Body of pancreas (tissue), 4 donors: ENCODE measurements around the gene C11orf24. TPM values are rescaled to one million over a fixed set of nuclear protein-coding genes. Genes with fewer than 3 reads are reported as not detected.

Source experiments
- ATAC-seq: fragments of 150-250 bp; one replicate; pipeline ENCODE4 v1.9.1; 2016
- DNase-seq, 4 donors: peaks; one replicate each; pipeline ENCODE4 v3.0.0-alpha.2; 2019
- H3K27ac ChIP-seq, 4 donors: fragments of 200-600 bp; sonication (generic); 1 replicate in 3 of 4; 2 replicates in 1 of 4; pipeline versions ENCODE4 v1.5.1 to v1.6.1; 2016 to 2019; ENCODE audit warnings: mild to moderate bottlenecking in 1 of 4, mixed read lengths in 1 of 4, moderate library complexity in 1 of 4
- H3K27me3 ChIP-seq, 2 donors: fragments of 200-600 bp; sonication (generic); one replicate each; pipeline ENCODE4 v1.6.0; 2016; ENCODE audit warnings: mild to moderate bottlenecking in 1 of 2
- H3K36me3 ChIP-seq, 2 donors: fragments of 200-600 bp; sonication (generic); replicated peaks in 1 of 2; 2 replicates each; pipeline ENCODE4 v1.5.1; 2016; ENCODE audit warnings: low read depth in 2 of 2; ENCODE audit not compliant: insufficient read depth in 1 of 2
- H3K4me1 ChIP-seq: fragments of 200-600 bp; sonication (generic); one replicate; pipeline ENCODE4 v1.6.0; 2016
- H3K4me3 ChIP-seq, 2 donors: fragments of 200-600 bp; sonication (generic); 1 replicate in 1 of 2; 2 replicates in 1 of 2; pipeline ENCODE4 v1.5.1; 2016 to 2019
- H3K9me3 ChIP-seq, 3 donors: fragments of 200-600 bp; sonication (generic); 1 replicate in 2 of 3; 2 replicates in 1 of 3; pipeline ENCODE4 v1.5.1; 2016
- POLR2A ChIP-seq, 3 donors: fragments of 450-650 bp; IDR thresholded peaks; one replicate each; pipeline ENCODE4 v1.6.1; 2016; ENCODE audit warnings: antibody characterized with exemption in 3 of 3, mild to moderate bottlenecking in 2 of 3
- WGBS, 2 donors: methylation state at CpG; one replicate each; pipeline ENCODE4 v1.1.5; 2017; 5-methylcytosine and 5-hydroxymethylcytosine counted together
- intact Hi-C: fragments of 100-400 bp; cut with DNase I; formaldehyde crosslinking; loops from one replicate; pipeline ENCODE4 v1.15.1; 2023
- total RNA-seq, 2 donors: library from RNA; depleted of rRNA; stranded (reverse); fragments of >200 nt; gene quantifications; one replicate each; pipeline ENCODE4 v1.1.0, GENCODE V29; 2016
- TF ChIP-seq, protein P1 (sequence below), 7 experiments: fragments of 450-650 bp in 4 of 7; fragments of 200-600 bp in 3 of 7; sonication (generic) in 3 of 7; IDR thresholded peaks; one replicate each; pipeline ENCODE4 v1.5.1; 2016 to 2019; ENCODE audit warnings: antibody characterized with exemption in 7 of 7

C11orf24 gene
- total RNA-seq, 2 donors from 2014 or later: 8.2 to 14.3 TPM

DNA sequence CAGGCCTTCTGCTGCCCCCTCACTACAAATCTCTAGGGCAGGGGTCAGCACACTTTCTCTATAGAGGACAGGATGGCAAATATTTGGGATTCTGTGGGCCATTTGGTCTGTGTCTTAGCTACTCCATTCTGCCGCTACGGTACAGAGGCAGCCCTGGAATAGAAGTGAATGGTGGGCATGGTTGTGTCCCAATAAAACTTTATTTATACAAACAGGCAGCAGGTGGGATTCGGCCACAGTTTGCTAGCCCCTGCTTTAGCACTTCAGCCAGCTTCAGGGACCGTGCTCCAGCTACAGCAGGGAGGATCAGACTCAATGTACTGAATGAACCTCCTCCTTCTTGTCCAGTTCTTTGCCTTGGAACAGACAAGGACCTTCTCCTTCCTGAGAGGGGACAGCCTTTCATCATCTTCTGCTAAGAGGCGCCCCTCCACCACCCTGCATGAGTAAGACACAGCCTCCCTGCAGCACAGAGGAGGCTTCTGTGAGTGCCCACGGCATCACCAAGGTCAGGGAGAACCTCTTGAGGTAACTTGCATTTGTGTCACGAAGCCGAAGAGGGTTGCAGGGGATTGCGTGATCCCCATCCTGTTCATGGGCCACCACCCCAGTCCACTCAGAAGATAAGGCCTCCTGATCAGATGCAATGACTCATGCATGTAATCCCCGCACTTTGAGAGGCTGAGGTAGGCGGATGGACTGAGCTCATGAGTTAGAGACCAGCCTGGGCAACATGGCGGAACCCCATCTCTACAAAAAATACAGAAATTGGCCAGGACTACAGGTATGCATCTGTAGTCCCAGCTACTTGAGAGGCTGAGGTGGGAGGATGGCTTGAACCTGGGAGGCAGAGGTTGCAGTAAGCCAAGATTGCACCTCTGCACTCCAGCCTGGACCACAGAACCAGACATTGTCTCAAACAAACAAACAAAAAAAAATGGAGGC lies 4.6 kb downstream of the C11orf24 start:
- H3K27me3 ChIP-seq: no peaks in the 10 kb centered on the region
- TF ChIP-seq, protein P1, sequence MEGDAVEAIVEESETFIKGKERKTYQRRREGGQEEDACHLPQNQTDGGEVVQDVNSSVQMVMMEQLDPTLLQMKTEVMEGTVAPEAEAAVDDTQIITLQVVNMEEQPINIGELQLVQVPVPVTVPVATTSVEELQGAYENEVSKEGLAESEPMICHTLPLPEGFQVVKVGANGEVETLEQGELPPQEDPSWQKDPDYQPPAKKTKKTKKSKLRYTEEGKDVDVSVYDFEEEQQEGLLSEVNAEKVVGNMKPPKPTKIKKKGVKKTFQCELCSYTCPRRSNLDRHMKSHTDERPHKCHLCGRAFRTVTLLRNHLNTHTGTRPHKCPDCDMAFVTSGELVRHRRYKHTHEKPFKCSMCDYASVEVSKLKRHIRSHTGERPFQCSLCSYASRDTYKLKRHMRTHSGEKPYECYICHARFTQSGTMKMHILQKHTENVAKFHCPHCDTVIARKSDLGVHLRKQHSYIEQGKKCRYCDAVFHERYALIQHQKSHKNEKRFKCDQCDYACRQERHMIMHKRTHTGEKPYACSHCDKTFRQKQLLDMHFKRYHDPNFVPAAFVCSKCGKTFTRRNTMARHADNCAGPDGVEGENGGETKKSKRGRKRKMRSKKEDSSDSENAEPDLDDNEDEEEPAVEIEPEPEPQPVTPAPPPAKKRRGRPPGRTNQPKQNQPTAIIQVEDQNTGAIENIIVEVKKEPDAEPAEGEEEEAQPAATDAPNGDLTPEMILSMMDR (IDR thresholded peaks at IDR 0.05): no peak
- TF ChIP-seq POLR2A (IDR thresholded peaks at IDR 0.05): no peak
- H3K36me3 ChIP-seq: peaks cover 3 to 23% of the 10 kb centered on the region in 2 donors
- peaks cover 23% of the 10 kb centered on the region for H3K4me1 ChIP-seq
- no peak for ATAC-seq
- no peaks in the 10 kb centered on the region for H3K9me3 ChIP-seq
- H3K4me3 ChIP-seq: no peak overlapping the region
- WGBS, 2 donors: 89 to 93% methylated on average over 4 to 12 of the region's 12 CpGs
- intact Hi-C loops: no loop called here
- H3K27ac ChIP-seq: no peak overlapping the region
- no peak for DNase-seq

GRCh38 chr11:68266121-68266891 lies 5.5 kb downstream of the C11orf24 start:
- intact Hi-C loops: no loop called here
- Histone ChIP-seq H3K4me3 (no peak overlapping the region), H3K4me1 (peaks cover 23% of the 10 kb centered on the region), H3K36me3 (peaks cover 3 to 31% of the 10 kb centered on the region in 2 donors), H3K27ac (no peak overlapping the region), H3K9me3 (no peaks in the 10 kb centered on the region), H3K27me3 (no peaks in the 10 kb centered on the region)
- no peak for ATAC-seq
- TF ChIP-seq POLR2A (IDR thresholded peaks at IDR 0.05): no peak
- TF ChIP-seq, protein P1 (IDR thresholded peaks at IDR 0.05): no peak
- DNase-seq: no peak
- 86 to 88% methylated on average over 12 to 16 of the region's 16 CpGs for WGBS, 2 donors

- intact Hi-C loops: loop anchor here (5.0 kb wide), 1 partner anchor 122 kb away; no protein-coding TSS in a partner anchor
- no peak overlapping the region for H3K27ac ChIP-seq
- DNase-seq: no peak
- H3K36me3 ChIP-seq: peaks cover 3 to 31% of the 10 kb centered on the region in 2 donors
- 86 to 89% methylated on average over 12 to 13 of the region's 13 CpGs for WGBS, 2 donors
- no peak for ATAC-seq
- no peaks in the 10 kb centered on the region for H3K9me3 ChIP-seq
- no peaks in the 10 kb centered on the region for H3K27me3 ChIP-seq
- no peak overlapping the region for H3K4me3 ChIP-seq
- H3K4me1 ChIP-seq: peaks cover 10% of the 10 kb centered on the region
- TF ChIP-seq, protein P1 (IDR thresholded peaks at IDR 0.05): no peak
- no peak for TF ChIP-seq POLR2A (IDR thresholded peaks at IDR 0.05)
These were observed 6.8 kb downstream of the C11orf24 start for GRCh38 chr11:68264741-68265540.

DNA sequence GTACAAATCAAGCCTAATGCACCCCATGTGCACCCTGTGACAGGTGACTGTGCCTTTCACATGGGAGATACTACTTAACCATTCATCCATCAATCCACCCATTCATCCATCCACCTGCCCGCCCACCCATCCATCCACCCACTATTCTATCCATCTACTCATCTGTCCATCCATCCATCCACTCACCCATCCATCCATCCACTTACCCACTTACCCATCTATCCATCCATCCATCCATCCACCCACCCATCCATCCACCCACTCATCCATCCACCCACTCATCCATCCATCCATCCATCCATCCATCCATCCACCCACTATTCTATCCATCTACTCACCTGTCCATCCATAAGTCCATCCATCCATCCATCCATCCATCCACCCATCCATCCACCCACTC lies 7.5 kb downstream of the C11orf24 start:
- Histone ChIP-seq H3K4me1 (peaks cover 3% of the 10 kb centered on the region), H3K9me3 (no peaks in the 10 kb centered on the region), H3K36me3 (peaks cover 3 to 31% of the 10 kb centered on the region in 2 donors), H3K27ac (no peak overlapping the region), H3K4me3 (no peak overlapping the region), H3K27me3 (no peaks in the 10 kb centered on the region)
- DNase-seq (no peak), ATAC-seq (no peak)
- 78 to 96% methylated on average over 1 of the region's 1 CpG for WGBS, 2 donors
- intact Hi-C loops: loop anchor here (5.0 kb wide), 1 partner anchor 123 kb away; no protein-coding TSS in a partner anchor
- TF ChIP-seq, protein P1 (IDR thresholded peaks at IDR 0.05): no peak
- TF ChIP-seq POLR2A (IDR thresholded peaks at IDR 0.05): no peak
